CD14-positive monocyte (primary cell): ENCODE data around the gene ARV1. TPM values are rescaled to one million over a fixed set of nuclear protein-coding genes. Genes with fewer than 3 reads are reported as not detected.

Experiments
- DNase-seq, 3 donors: peaks; one replicate each; pipeline ENCODE4 v3.0.0-alpha.2; 2011 to 2022
- H2AFZ ChIP-seq: 2 replicates; pipeline ENCODE4 v1.6.0; 2012; ENCODE audit warnings: mild to moderate bottlenecking, low read depth, low read length, inconsistent platforms; ENCODE audit not compliant: insufficient read depth, poor library complexity, severe bottlenecking
- H3K27ac ChIP-seq, 2 donors: 1 replicate in 1 of 2; 2 replicates in 1 of 2; pipeline ENCODE4 v1.5.1; 2012 to 2013; ENCODE audit warnings: low read length in 2 of 2, control low read depth in 1 of 2, inconsistent platforms in 1 of 2, low read depth in 1 of 2, mild to moderate bottlenecking in 1 of 2
- H3K27me3 ChIP-seq, 2 donors: one replicate each; pipeline versions ENCODE4 v1.6.0 to v1.6.1; 2011 to 2013; ENCODE audit warnings: low read length in 2 of 2; ENCODE audit not compliant: control insufficient read depth in 2 of 2, insufficient read depth in 2 of 2
- H3K36me3 ChIP-seq, 2 donors: replicated peaks in 1 of 2; 1 replicate in 1 of 2; 2 replicates in 1 of 2; pipeline versions ENCODE4 v1.5.1 to v1.6.1; 2012 to 2013; ENCODE audit warnings: low read length in 2 of 2, control low read depth in 1 of 2, inconsistent platforms in 1 of 2, mild to moderate bottlenecking in 1 of 2; ENCODE audit not compliant: insufficient read depth in 2 of 2, control insufficient read depth in 1 of 2
- H3K4me1 ChIP-seq, 2 donors: 1 replicate in 1 of 2; 2 replicates in 1 of 2; pipeline versions ENCODE4 v1.5.1 to v1.6.1; 2012 to 2013; ENCODE audit warnings: low read length in 2 of 2, control low read depth in 1 of 2, inconsistent platforms in 1 of 2, mild to moderate bottlenecking in 1 of 2, moderate library complexity in 1 of 2; ENCODE audit not compliant: insufficient read depth in 2 of 2, control insufficient read depth in 1 of 2
- H3K4me2 ChIP-seq: replicated peaks from 2 replicates; pipeline ENCODE3; 2012; ENCODE audit warnings: low read length, moderate library complexity, mild to moderate bottlenecking; ENCODE audit not compliant: poor library complexity, severe bottlenecking; ENCODE audit errors: extremely low read depth
- H3K4me3 ChIP-seq, 3 experiments: fragments of 200-600 bp in 1 of 3; sonication (generic) in 1 of 3; replicated peaks in 1 of 3; 1 replicate in 2 of 3; 2 replicates in 1 of 3; pipeline ENCODE4 v1.5.1; 2011 to 2013; ENCODE audit warnings: low read length in 3 of 3, mild to moderate bottlenecking in 3 of 3, control low read depth in 2 of 3, low read depth in 2 of 3, inconsistent platforms in 1 of 3, moderate library complexity in 1 of 3
- H3K79me2 ChIP-seq: 2 replicates; pipeline ENCODE4 v1.6.0; 2012; ENCODE audit warnings: mild to moderate bottlenecking, control low read depth, inconsistent platforms, low read length, moderate library complexity; ENCODE audit not compliant: insufficient read depth
- H3K9ac ChIP-seq: 2 replicates; pipeline ENCODE4 v1.6.0; 2017; ENCODE audit warnings: low read length, mild to moderate bottlenecking; ENCODE audit not compliant: insufficient read depth, poor library complexity, severe bottlenecking
- H3K9me3 ChIP-seq, 2 donors: replicated peaks in 1 of 2; 1 replicate in 1 of 2; 2 replicates in 1 of 2; pipeline versions ENCODE4 v1.5.1 to v1.6.1; 2012 to 2013; ENCODE audit warnings: low read length in 2 of 2, control low read depth in 1 of 2; ENCODE audit not compliant: control insufficient read depth in 1 of 2, insufficient read depth in 1 of 2
- H4K20me1 ChIP-seq: 2 replicates; pipeline ENCODE4 v1.6.0; 2012; ENCODE audit warnings: mild to moderate bottlenecking, low read length, control low read depth, moderate library complexity; ENCODE audit not compliant: insufficient read depth
- H3K27ac Mint-ChIP-seq, 7 donors: one replicate each; pipeline ENCODE4 v1.8.0; 2020; ENCODE audit warnings: mild to moderate bottlenecking in 7 of 7, mixed read lengths in 7 of 7, moderate library complexity in 6 of 7, inconsistent platforms in 2 of 7
- H3K27me3 Mint-ChIP-seq, 3 donors: one replicate each; pipeline ENCODE4 v1.8.0; 2021 to 2022; ENCODE audit warnings: low read depth in 3 of 3, mild to moderate bottlenecking in 3 of 3, mixed read lengths in 3 of 3, moderate library complexity in 3 of 3, inconsistent platforms in 1 of 3
- H3K36me3 Mint-ChIP-seq, 2 donors: one replicate each; pipeline ENCODE4 v1.8.0; 2020; ENCODE audit warnings: mixed read lengths in 2 of 2, inconsistent platforms in 1 of 2, mild to moderate bottlenecking in 1 of 2
- H3K4me1 Mint-ChIP-seq: one replicate; pipeline ENCODE4 v1.8.0; 2020; ENCODE audit warnings: mild to moderate bottlenecking, mixed read lengths
- H3K4me3 Mint-ChIP-seq, 2 donors: one replicate each; pipeline ENCODE4 v1.8.0; 2020; ENCODE audit warnings: mild to moderate bottlenecking in 2 of 2, mixed read lengths in 2 of 2, moderate library complexity in 1 of 2
- H3K9me3 Mint-ChIP-seq, 7 donors: one replicate each; pipeline ENCODE4 v1.8.0; 2020 to 2022; ENCODE audit warnings: mixed read lengths in 7 of 7, mild to moderate bottlenecking in 6 of 7, moderate library complexity in 6 of 7, inconsistent platforms in 2 of 7
- CTCF ChIP-seq: fragments of 200-600 bp; IDR thresholded peaks from one replicate; pipeline ENCODE4 v1.8.0; 2022; ENCODE audit warnings: antibody characterized with exemption, mild to moderate bottlenecking
- WGBS: methylation state at CpG from one replicate; pipeline ENCODE4 v1.1.5; 2013; ENCODE audit warnings: missing lambda C conversion rate; ENCODE audit not compliant: insufficient coverage; 5-methylcytosine and 5-hydroxymethylcytosine counted together
- intact Hi-C, 2 donors: fragments of 100-400 bp; cut with micrococcal nuclease; formaldehyde crosslinking; loops; one replicate each; pipeline versions ENCODE4 v1.15.0 to v1.15.1; 2023
- polyA plus RNA-seq, 3 donors: library from polyadenylated mRNA; depleted of rRNA in 1 of 3; unstranded in 2 of 3; stranded (reverse) in 1 of 3; fragments of 300-500 nt in 2 of 3; fragments of >200 nt in 1 of 3; fragmentation: Illumina TruSeq in 2 of 3; gene quantifications; 1 replicate in 2 of 3; 2 replicates in 1 of 3; pipeline ENCODE4 v1.2.3, GENCODE V29; 2012 to 2021

ARV1 gene
- polyA plus RNA-seq, 3 donors, result 7.7 to 19.2 (median 15.0) TPM

- 100% methylated on average over 4 of the region's 4 CpGs for WGBS
- no peak overlapping the region for H3K27ac Mint-ChIP-seq
- no peak overlapping the region for H3K4me2 ChIP-seq
- H4K20me1 ChIP-seq, result no peaks in the 10 kb centered on the region
- H3K79me2 ChIP-seq, result no peaks in the 10 kb centered on the region
- no peak overlapping the region for H2AFZ ChIP-seq
- peaks cover 45 to 95% of the 10 kb centered on the region in 2 donors for H3K36me3 ChIP-seq
- intact Hi-C loops, result no loop called here
- no peak for DNase-seq
- H3K9me3 ChIP-seq, result no peaks in the 10 kb centered on the region
- TF ChIP-seq CTCF, result no peak
- H3K36me3 Mint-ChIP-seq, result peaks cover 59 to 70% of the 10 kb centered on the region in 2 donors
- H3K4me3 Mint-ChIP-seq, result no peak overlapping the region
- no peaks in the 10 kb centered on the region for H3K4me1 ChIP-seq
- peaks cover 0 to 1% (median 0%) of the 10 kb centered on the region in 7 donors for H3K9me3 Mint-ChIP-seq
- H3K27ac ChIP-seq, result no peak overlapping the region
- no peaks in the 10 kb centered on the region for H3K27me3 ChIP-seq
- no peak overlapping the region for H3K9ac ChIP-seq
- H3K4me3 ChIP-seq, result no peak overlapping the region
- H3K4me1 Mint-ChIP-seq, result no peaks in the 10 kb centered on the region
- no peaks in the 10 kb centered on the region for H3K27me3 Mint-ChIP-seq
These were observed 38.9 kb upstream of the ARV1 start for GRCh38 chr1:230939806-230940489.

- intact Hi-C loops, result no loop called here
- peaks cover 59 to 70% of the 10 kb centered on the region in 2 donors for H3K36me3 Mint-ChIP-seq
- no CpG with 5 or more reads among the region's 1 CpG for WGBS
These were observed 38.0 kb upstream of the ARV1 start for GRCh38 chr1:230940848-230941247.

More at GRCh38 chr1:230940848-230941247, 38.0 kb upstream of the ARV1 start:
- Histone ChIP-seq H3K9ac (no peak overlapping the region), H4K20me1 (no peaks in the 10 kb centered on the region), H3K4me2 (no peak overlapping the region), H3K27me3 (no peaks in the 10 kb centered on the region), H3K4me1 (no peaks in the 10 kb centered on the region), H3K9me3 (no peaks in the 10 kb centered on the region), H3K36me3 (peaks cover 49 to 95% of the 10 kb centered on the region in 2 donors), H3K27ac (no peak overlapping the region), H2AFZ (no peak overlapping the region), H3K4me3 (no peak overlapping the region), H3K79me2 (no peaks in the 10 kb centered on the region)
- Mint-ChIP-seq H3K4me1 (no peaks in the 10 kb centered on the region), H3K4me3 (no peak overlapping the region), H3K27me3 (no peaks in the 10 kb centered on the region), H3K27ac (no peak overlapping the region), H3K9me3 (peaks cover 0 to 1% (median 0%) of the 10 kb centered on the region in 7 donors)
- TF ChIP-seq CTCF, result no peak
- DNase-seq, result no peak
